Lung (tissue), 16 donors: Measurements from ENCODE around the gene NPB. TPM values are rescaled to one million over a fixed set of nuclear protein-coding genes. Genes with fewer than 3 reads are reported as not detected.

Source experiments
- ATAC-seq: fragments of 200-7000 bp; cut with Tn5 transposase; one replicate; pipeline ENCODE4 v1.9.1; 2020; ENCODE audit warnings: moderate number of reproducible peaks; ENCODE audit not compliant: insufficient read depth, low FRiP score
- DNase-seq, 3 donors: peaks; one replicate each; pipeline ENCODE4 v3.0.0-alpha.2; 2013 to 2017
- H3K27ac ChIP-seq, 2 donors: one replicate each; pipeline ENCODE4 v1.5.1; 2013; ENCODE audit warnings: mild to moderate bottlenecking in 2 of 2, moderate library complexity in 2 of 2, control low read depth in 1 of 2, inconsistent platforms in 1 of 2, low read depth in 1 of 2, low read length in 1 of 2
- H3K27me3 ChIP-seq, 3 donors: one replicate each; pipeline ENCODE4 v1.5.1; 2013; ENCODE audit warnings: low read length in 2 of 3; ENCODE audit not compliant: control insufficient read depth in 3 of 3, insufficient read depth in 3 of 3
- H3K36me3 ChIP-seq, 4 donors: one replicate each; pipeline ENCODE4 v1.5.1; 2013; ENCODE audit warnings: low read length in 4 of 4, mild to moderate bottlenecking in 1 of 4, moderate library complexity in 1 of 4; ENCODE audit not compliant: control insufficient read depth in 4 of 4, insufficient read depth in 4 of 4
- H3K4me1 ChIP-seq, 5 donors: one replicate each; pipeline ENCODE4 v1.5.1; 2013; ENCODE audit warnings: low read length in 5 of 5, mild to moderate bottlenecking in 2 of 5, moderate library complexity in 1 of 5; ENCODE audit not compliant: control insufficient read depth in 5 of 5, insufficient read depth in 5 of 5
- H3K4me3 ChIP-seq: one replicate; pipeline ENCODE4 v1.5.1; 2013; ENCODE audit warnings: mild to moderate bottlenecking, control low read depth, moderate library complexity
- H3K9ac ChIP-seq, 2 donors: one replicate each; pipeline ENCODE4 v1.5.1; 2013; ENCODE audit warnings: low read length in 2 of 2, control low read depth in 1 of 2; ENCODE audit not compliant: insufficient read depth in 1 of 2
- H3K9me3 ChIP-seq, 4 donors: one replicate each; pipeline ENCODE4 v1.5.1; 2013; ENCODE audit warnings: low read length in 3 of 4, mild to moderate bottlenecking in 1 of 4, moderate library complexity in 1 of 4; ENCODE audit not compliant: control insufficient read depth in 4 of 4, insufficient read depth in 3 of 4
- WGBS, 2 donors: extraction: QIAGEN DNeasy Blood & Tissue Kit; methylation state at CpG; one replicate each; pipeline ENCODE4 v1.1.7; 2013; 5-methylcytosine and 5-hydroxymethylcytosine counted together
- long read RNA-seq, 5 donors: transcript quantifications; one replicate each; lab custom pipeline, GENCODE V29; 2026
- polyA plus RNA-seq, 2 donors: library from polyadenylated mRNA; stranded (reverse); fragments of 200-250 nt; gene quantifications; one replicate each; pipeline ENCODE4 v1.2.1, GENCODE V29; 2013
- total RNA-seq, 2 donors: library from RNA; depleted of rRNA in 1 of 2; stranded (reverse); fragments of >200 nt in 1 of 2; gene quantifications; one replicate each; pipeline ENCODE4 v1.2.1, GENCODE V29; 2014 to 2021
- TF ChIP-seq, protein P1 (sequence below): IDR thresholded peaks from 2 replicates; pipeline ENCODE4 v1.5.1; 2012; ENCODE audit warnings: mild to moderate bottlenecking; ENCODE audit errors: control extremely low read depth, extremely low read depth
- donor health status: control.
- donor health status: control.
- donor health status: Bipolar disorder and iron deficiency.
- donor health status: healthy.
- donor health status: DM: yes; HTN: yes; CAD: no.

NPB gene
- total RNA-seq (under 1 TPM; 0.48 to 0.55 TPM), polyA plus RNA-seq (under 1 TPM; 0.41 to 0.44 TPM)
- long read RNA-seq, donor 1, transcript NPB-202 (1 exons, 2,154 nt) = minor isoform, 5 of 11 reads
- long read RNA-seq, donor 1, transcript NPB-201 (2 exons, 704 nt) = major isoform, 6 of 11 reads
- long read RNA-seq, donor 1, partial matches to known transcripts = 0 of 11 reads
- long read RNA-seq, donor 1, other reads (novel, unspliced or antisense) = 0 of 11 reads
- long read RNA-seq, donor 2, transcript NPB-202 (1 exons, 2,154 nt) = major isoform, 5 of 6 reads
- long read RNA-seq, donor 2, partial matches to known transcripts = 0 of 6 reads
- long read RNA-seq, donor 2, other reads (novel, unspliced or antisense) = 0 of 6 reads
- long read RNA-seq, donor 3, partial matches to known transcripts = 0 of 3 reads
- long read RNA-seq, donor 3, other reads (novel, unspliced or antisense) = 0 of 3 reads
- long read RNA-seq, donor 4, partial matches to known transcripts = 0 of 6 reads
- long read RNA-seq, donor 4, other reads (novel, unspliced or antisense) = 0 of 6 reads
- long read RNA-seq, donor 5, transcript NPB-201 (2 exons, 704 nt) = major isoform, 9 of 12 reads
- long read RNA-seq, donor 5, partial matches to known transcripts = 0 of 12 reads
- long read RNA-seq, donor 5, other reads (novel, unspliced or antisense) = 0 of 12 reads

- H3K4me1 ChIP-seq = peaks cover 0 to 10% (median 0%) of the 10 kb centered on the region in 5 donors
- peaks cover 3 to 46% (median 12%) of the 10 kb centered on the region in 4 donors for H3K36me3 ChIP-seq
- WGBS, 2 donors = 1 to 3% methylated on average over 25 to 79 of the region's 79 CpGs
- ATAC-seq (peak; percentile 46), DNase-seq (peak; percentile 33 to 53 (median 38))
- H3K9me3 ChIP-seq = no peaks in the 10 kb centered on the region
- no peaks in the 10 kb centered on the region for H3K27me3 ChIP-seq
- H3K4me3 ChIP-seq = no peak within 1 kb of the TSS
- no peak within 1 kb of the TSS for H3K9ac ChIP-seq
- no peak within 1 kb of the TSS for H3K27ac ChIP-seq
- TF ChIP-seq, protein P1, sequence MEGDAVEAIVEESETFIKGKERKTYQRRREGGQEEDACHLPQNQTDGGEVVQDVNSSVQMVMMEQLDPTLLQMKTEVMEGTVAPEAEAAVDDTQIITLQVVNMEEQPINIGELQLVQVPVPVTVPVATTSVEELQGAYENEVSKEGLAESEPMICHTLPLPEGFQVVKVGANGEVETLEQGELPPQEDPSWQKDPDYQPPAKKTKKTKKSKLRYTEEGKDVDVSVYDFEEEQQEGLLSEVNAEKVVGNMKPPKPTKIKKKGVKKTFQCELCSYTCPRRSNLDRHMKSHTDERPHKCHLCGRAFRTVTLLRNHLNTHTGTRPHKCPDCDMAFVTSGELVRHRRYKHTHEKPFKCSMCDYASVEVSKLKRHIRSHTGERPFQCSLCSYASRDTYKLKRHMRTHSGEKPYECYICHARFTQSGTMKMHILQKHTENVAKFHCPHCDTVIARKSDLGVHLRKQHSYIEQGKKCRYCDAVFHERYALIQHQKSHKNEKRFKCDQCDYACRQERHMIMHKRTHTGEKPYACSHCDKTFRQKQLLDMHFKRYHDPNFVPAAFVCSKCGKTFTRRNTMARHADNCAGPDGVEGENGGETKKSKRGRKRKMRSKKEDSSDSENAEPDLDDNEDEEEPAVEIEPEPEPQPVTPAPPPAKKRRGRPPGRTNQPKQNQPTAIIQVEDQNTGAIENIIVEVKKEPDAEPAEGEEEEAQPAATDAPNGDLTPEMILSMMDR = no peak
These were observed at the start of gene NPB for GRCh38 chr17:81902023-81902652. TSS of gene NPB (plus strand) at chr17:81902238. CDS start at chr17:81902278, 40 bp downstream.

- H3K27me3 ChIP-seq = no peaks in the 10 kb centered on the region
- H3K4me1 ChIP-seq = peaks cover 0 to 15% (median 8%) of the 10 kb centered on the region in 5 donors
- peaks cover 0 to 57% (median 34%) of the 10 kb centered on the region in 4 donors for H3K36me3 ChIP-seq
- no peaks in the 10 kb centered on the region for H3K9me3 ChIP-seq
- DNase-seq (no peak), ATAC-seq (no peak)
- 83 to 88% methylated on average over 29 of the region's 29 CpGs for WGBS, 2 donors
- H3K27ac ChIP-seq = no peak overlapping the region
- TF ChIP-seq, protein P1 = no peak
- H3K9ac ChIP-seq = no peak overlapping the region
- no peak overlapping the region for H3K4me3 ChIP-seq
These were observed 46.9 kb upstream of the NPB start for GRCh38 chr17:81854974-81855774.

DNA sequence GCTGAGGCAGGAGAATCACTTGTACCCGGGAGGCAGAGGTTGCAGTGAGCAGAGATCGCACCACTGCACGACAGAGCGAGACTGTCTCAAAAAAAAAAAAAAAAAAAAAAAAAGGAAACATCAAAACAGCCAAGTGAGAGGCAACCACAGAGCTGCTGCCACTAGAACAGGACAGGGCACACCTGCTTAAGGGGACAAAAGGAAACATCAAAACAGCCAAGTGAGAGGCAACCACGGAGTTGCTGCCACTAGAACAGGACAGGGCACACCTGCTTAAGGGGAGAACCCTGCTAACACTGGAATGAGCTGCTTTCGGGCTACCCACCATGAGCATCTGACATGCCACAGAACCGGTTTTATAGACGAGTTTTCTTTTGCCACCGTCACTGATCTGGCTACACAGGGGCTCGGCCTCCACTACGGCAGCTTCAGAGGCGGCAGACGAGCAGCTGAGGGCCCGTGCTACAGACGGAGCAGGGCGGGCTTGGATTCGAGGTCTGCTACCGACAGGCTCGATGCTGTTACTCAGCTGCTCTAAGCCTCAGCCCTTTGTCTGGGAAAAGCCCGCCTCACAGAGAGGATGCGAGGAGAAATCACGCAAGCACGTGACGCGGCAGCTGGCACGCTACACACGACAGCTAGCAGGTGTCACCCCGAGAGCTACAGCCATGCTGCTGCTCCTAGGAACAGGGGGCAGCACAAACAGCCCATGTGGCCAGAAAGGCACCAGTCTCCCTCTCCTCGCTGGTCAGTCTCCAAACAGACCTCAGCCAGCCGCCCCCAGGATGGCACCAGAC, 43.7 kb upstream of the NPB start:
- WGBS, 2 donors = 61 to 79% methylated on average over 30 of the region's 30 CpGs
- H3K27ac ChIP-seq = no peak overlapping the region
- H3K4me3 ChIP-seq = peak overlapping the region; percentile 12
- H3K27me3 ChIP-seq = no peaks in the 10 kb centered on the region
- H3K4me1 ChIP-seq = peaks cover 0 to 23% (median 14%) of the 10 kb centered on the region in 5 donors
- TF ChIP-seq, protein P1 = no peak
- no peak overlapping the region for H3K9ac ChIP-seq
- ATAC-seq = no peak
- H3K9me3 ChIP-seq = no peaks in the 10 kb centered on the region
- H3K36me3 ChIP-seq = peaks cover 0 to 39% (median 26%) of the 10 kb centered on the region in 4 donors
- DNase-seq = no peak
